Fibroblast of mammary gland (primary cell): Measurements from ENCODE around the gene MACIR.
"Not testable (repeated sequence)": the region's sequence is repeated elsewhere in the genome, so short reads cannot be mapped to it uniquely, and the experiment has no call there.

ENCODE experiments used
- DNase-seq: peaks from one replicate; pipeline ENCODE4 v3.0.0-alpha.2; 2010; ENCODE audit warnings: low read depth
- H3K4me3 ChIP-seq: 2 replicates; pipeline ENCODE4 v1.5.1; 2011; ENCODE audit warnings: low read depth, mild to moderate bottlenecking, low read length, moderate library complexity; ENCODE audit not compliant: control insufficient read depth
- CTCF ChIP-seq: conservative IDR thresholded peaks from 2 replicates; pipeline ENCODE4 v1.5.1; 2011; ENCODE audit warnings: low read depth, low read length, inconsistent platforms; ENCODE audit not compliant: control insufficient read depth, insufficient read depth

The MACIR gene

GRCh38 chr5:103217101-103217500, 41.5 kb upstream of the MACIR start:
- no peak for TF ChIP-seq CTCF
- H3K4me3 ChIP-seq, result no peak overlapping the region
- no peak for DNase-seq

GRCh38 chr5:103218164-103218563, 40.4 kb upstream of the MACIR start:
- DNase-seq, result no peak
- H3K4me3 ChIP-seq, result no peak overlapping the region
- TF ChIP-seq CTCF, result no peak

GRCh38 chr5:103219074-103219473, 39.5 kb upstream of the MACIR start:
- H3K4me3 ChIP-seq, DNase-seq: not testable (repeated sequence)

- DNase-seq, result no peak
- H3K4me3 ChIP-seq, result no peak overlapping the region
- TF ChIP-seq CTCF, result no peak
Measured at GRCh38 chr5:103223031-103223955, 35.3 kb upstream of the MACIR start.

- peak; percentile 73 for DNase-seq
- no peak overlapping the region for H3K4me3 ChIP-seq
- TF ChIP-seq CTCF, result peak; percentile 74
Measured at GRCh38 chr5:103224118-103224893, 34.3 kb upstream of the MACIR start.

- no peak for DNase-seq
- H3K4me3 ChIP-seq, result no peak overlapping the region
- no peak for TF ChIP-seq CTCF
Measured at GRCh38 chr5:103224894-103225246, 33.7 kb upstream of the MACIR start.

GRCh38 chr5:103228061-103228460, 30.5 kb upstream of the MACIR start:
- DNase-seq, result no peak
- H3K4me3 ChIP-seq, result no peak overlapping the region
- no peak for TF ChIP-seq CTCF
